Stimulated activated naive CD4-positive, alpha-beta T cell (primary cell): ENCODE data around the gene EDN3.

Experiments
- DNase-seq, 6 experiments: peaks; one replicate each; lab custom pipeline; 2025; lab: John Stamatoyannopoulos, UW

Gene EDN3

GRCh38 chr20:59365611-59366285, 65.3 kb downstream of the EDN3 start:
- no peak for DNase-seq

- no peak for DNase-seq
Measured at GRCh38 chr20:59371431-59371830, 71.0 kb downstream of the EDN3 start.

- DNase-seq, result no peak
Measured at GRCh38 chr20:59374261-59374660, 73.8 kb downstream of the EDN3 start.

GRCh38 chr20:59375541-59375940, 75.1 kb downstream of the EDN3 start:
- no peak for DNase-seq
